Peyer's patch (tissue), 4 donors: ENCODE data around the gene PNMA8C.

ENCODE experiments used
- POLR2A ChIP-seq, 2 donors: fragments of 450-650 bp; IDR thresholded peaks; one replicate each; pipeline ENCODE4 v1.5.1; 2017; ENCODE audit warnings: antibody characterized with exemption in 2 of 2, mild to moderate bottlenecking in 2 of 2, moderate library complexity in 2 of 2
- TF ChIP-seq, protein P1 (sequence below), 6 experiments: fragments of 450-650 bp in 4 of 6; fragments of 200-600 bp in 2 of 6; sonication (generic) in 1 of 6; IDR thresholded peaks; one replicate each; pipeline ENCODE4 v1.5.1; 2017 to 2019; ENCODE audit warnings: antibody characterized with exemption in 6 of 6, mild to moderate bottlenecking in 3 of 6, moderate library complexity in 1 of 6

DNA sequence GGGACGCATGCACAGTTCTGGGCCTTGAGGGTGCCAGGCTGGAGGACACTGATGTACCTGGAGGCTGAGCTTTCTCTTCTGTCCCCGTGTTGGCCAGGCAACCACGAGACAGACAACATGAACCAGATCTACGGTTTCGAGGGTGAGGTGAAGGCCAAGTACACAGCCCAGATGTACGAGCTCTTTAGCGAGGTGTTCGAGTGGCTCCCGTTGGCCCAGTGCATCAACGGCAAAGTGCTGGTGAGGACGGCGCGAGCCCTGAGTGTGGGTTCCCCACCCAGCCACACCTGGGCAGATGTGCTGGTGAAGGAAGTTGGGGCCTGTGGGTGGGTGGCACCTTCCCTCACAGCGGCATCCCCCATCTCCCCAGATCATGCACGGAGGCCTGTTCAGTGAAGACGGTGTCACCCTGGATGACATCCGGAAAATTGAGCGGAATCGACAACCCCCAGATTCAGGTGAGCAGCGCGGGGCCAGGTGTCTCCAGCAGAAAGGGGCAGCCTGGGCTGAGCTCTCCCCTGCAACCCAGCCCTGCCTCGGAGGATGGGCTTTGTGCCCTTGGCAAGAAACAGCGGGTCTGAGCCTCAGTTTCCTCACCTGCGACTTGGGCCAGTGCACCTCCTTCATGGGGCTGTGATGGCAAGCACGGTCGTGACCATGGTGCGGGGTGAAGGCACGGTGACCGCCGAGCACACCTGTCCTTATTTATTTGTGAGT lies 41.6 kb downstream of the PNMA8C start:
- TF ChIP-seq, protein P1, sequence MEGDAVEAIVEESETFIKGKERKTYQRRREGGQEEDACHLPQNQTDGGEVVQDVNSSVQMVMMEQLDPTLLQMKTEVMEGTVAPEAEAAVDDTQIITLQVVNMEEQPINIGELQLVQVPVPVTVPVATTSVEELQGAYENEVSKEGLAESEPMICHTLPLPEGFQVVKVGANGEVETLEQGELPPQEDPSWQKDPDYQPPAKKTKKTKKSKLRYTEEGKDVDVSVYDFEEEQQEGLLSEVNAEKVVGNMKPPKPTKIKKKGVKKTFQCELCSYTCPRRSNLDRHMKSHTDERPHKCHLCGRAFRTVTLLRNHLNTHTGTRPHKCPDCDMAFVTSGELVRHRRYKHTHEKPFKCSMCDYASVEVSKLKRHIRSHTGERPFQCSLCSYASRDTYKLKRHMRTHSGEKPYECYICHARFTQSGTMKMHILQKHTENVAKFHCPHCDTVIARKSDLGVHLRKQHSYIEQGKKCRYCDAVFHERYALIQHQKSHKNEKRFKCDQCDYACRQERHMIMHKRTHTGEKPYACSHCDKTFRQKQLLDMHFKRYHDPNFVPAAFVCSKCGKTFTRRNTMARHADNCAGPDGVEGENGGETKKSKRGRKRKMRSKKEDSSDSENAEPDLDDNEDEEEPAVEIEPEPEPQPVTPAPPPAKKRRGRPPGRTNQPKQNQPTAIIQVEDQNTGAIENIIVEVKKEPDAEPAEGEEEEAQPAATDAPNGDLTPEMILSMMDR (IDR thresholded peaks at IDR 0.05) = no peak
- no peak for TF ChIP-seq POLR2A (IDR thresholded peaks at IDR 0.05)
